ENCODE data around the gene HSD11B2.

DNA sequence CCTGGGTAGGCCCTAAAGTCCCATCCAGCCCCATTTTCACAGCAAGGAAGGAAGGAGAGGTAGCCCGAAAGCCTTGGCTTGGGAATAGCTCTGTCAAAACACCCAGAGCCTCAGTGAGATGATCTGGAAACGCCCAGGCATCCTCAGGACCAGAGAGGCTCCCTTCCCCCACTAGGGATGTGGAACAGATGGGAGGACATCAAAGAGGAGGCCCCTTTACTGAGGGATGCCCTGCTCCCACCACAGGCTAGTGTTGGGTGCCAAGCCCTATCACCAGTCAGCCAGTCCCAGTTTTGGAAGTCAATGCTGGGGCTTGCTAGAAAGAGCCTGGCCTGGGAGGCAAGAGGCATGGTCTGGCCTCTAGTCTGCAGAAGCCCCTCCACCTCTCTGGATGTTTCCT is 42.3 kb upstream of the HSD11B2 start:
- TF ChIP-seq, protein P1, sequence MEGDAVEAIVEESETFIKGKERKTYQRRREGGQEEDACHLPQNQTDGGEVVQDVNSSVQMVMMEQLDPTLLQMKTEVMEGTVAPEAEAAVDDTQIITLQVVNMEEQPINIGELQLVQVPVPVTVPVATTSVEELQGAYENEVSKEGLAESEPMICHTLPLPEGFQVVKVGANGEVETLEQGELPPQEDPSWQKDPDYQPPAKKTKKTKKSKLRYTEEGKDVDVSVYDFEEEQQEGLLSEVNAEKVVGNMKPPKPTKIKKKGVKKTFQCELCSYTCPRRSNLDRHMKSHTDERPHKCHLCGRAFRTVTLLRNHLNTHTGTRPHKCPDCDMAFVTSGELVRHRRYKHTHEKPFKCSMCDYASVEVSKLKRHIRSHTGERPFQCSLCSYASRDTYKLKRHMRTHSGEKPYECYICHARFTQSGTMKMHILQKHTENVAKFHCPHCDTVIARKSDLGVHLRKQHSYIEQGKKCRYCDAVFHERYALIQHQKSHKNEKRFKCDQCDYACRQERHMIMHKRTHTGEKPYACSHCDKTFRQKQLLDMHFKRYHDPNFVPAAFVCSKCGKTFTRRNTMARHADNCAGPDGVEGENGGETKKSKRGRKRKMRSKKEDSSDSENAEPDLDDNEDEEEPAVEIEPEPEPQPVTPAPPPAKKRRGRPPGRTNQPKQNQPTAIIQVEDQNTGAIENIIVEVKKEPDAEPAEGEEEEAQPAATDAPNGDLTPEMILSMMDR (conservative IDR thresholded peaks at IDR 0.05; ENCODE audit: low read length), result no peak
- TF ChIP-seq EZH2phosphoT487 (IDR thresholded peaks at IDR 0.05; ENCODE audit: borderline replicate concordance, low read depth, low read length), result no peak

All from OCI-LY7 (cell line).